Loucy (cell line): ENCODE measurements around the gene IL22RA2.

Experiments used
- EZH2phosphoT487 ChIP-seq: fragments of 200-600 bp; IDR thresholded peaks from 2 replicates; pipeline ENCODE4 v1.6.1; 2018; ENCODE audit warnings: antibody characterized with exemption, mild to moderate bottlenecking, moderate library complexity, borderline replicate concordance
- TF ChIP-seq, protein P1 (sequence below): fragments of 200-600 bp; sonication (generic); conservative IDR thresholded peaks from 2 replicates; pipeline ENCODE4 v1.5.1; 2014; ENCODE audit warnings: mild to moderate bottlenecking, antibody characterized with exemption, low read length

GRCh38 chr6:137150072-137150471 lies 23.4 kb downstream of the IL22RA2 start:
- TF ChIP-seq, protein P1, sequence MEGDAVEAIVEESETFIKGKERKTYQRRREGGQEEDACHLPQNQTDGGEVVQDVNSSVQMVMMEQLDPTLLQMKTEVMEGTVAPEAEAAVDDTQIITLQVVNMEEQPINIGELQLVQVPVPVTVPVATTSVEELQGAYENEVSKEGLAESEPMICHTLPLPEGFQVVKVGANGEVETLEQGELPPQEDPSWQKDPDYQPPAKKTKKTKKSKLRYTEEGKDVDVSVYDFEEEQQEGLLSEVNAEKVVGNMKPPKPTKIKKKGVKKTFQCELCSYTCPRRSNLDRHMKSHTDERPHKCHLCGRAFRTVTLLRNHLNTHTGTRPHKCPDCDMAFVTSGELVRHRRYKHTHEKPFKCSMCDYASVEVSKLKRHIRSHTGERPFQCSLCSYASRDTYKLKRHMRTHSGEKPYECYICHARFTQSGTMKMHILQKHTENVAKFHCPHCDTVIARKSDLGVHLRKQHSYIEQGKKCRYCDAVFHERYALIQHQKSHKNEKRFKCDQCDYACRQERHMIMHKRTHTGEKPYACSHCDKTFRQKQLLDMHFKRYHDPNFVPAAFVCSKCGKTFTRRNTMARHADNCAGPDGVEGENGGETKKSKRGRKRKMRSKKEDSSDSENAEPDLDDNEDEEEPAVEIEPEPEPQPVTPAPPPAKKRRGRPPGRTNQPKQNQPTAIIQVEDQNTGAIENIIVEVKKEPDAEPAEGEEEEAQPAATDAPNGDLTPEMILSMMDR, result no peak
- no peak for TF ChIP-seq EZH2phosphoT487
